ENCODE measurements around the gene PNRC2.

PNRC2 gene

DNA sequence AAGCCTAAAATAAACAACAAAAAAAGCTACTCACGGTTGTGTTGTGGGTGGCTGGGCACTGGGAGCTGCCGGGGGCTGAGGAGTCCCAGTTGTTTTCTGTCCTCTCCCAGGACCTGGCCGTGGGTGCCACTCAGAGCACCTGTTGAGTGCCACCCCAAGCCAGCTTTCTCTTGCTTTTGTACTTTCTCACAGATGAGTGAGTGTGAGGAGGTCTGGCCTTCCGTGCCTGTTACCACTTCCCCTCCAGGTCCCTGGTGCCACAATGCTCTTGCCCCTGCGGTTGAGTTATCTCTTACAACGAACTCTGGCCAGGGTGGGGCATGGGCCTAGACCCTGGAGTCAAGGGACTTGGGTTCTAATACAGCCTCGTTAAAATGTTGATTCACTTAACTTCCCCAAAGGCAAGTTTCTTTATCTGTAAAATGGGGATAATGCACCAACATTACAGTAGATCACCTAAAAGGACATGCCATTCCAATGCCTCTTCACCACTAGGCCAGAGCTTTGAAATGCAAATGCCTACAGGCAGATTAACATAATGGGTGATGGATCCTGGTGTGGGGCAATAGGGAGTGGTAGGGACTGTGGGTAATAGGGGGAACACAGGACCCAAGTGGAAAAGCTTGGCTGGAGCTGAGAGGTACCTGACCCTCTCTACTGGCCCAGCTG lies 46.3 kb upstream of the PNRC2 start, which contains the start of gene CNR2:
CNR2 (minus strand) TSS at position 151 of the 669 bp plus-strand sequence. CDS start 37,745 bp downstream, outside the sequence.
- TF ChIP-seq FOXP2 (optimal IDR thresholded peaks at IDR 0.05; ENCODE audit: borderline replicate concordance, extremely low read depth, extremely low read length, insufficient read depth): no peak
- TF ChIP-seq TAF1 (IDR thresholded peaks at IDR 0.05; ENCODE audit: borderline replicate concordance, insufficient read depth, low read length): no peak
- no peak for TF ChIP-seq SIN3A (IDR thresholded peaks at IDR 0.05; ENCODE audit: borderline replicate concordance, insufficient read depth, low read length)
- no peak for TF ChIP-seq POLR2AphosphoS5 (IDR thresholded peaks at IDR 0.05; ENCODE audit: low read depth, low read length)
- TF ChIP-seq, protein P1, sequence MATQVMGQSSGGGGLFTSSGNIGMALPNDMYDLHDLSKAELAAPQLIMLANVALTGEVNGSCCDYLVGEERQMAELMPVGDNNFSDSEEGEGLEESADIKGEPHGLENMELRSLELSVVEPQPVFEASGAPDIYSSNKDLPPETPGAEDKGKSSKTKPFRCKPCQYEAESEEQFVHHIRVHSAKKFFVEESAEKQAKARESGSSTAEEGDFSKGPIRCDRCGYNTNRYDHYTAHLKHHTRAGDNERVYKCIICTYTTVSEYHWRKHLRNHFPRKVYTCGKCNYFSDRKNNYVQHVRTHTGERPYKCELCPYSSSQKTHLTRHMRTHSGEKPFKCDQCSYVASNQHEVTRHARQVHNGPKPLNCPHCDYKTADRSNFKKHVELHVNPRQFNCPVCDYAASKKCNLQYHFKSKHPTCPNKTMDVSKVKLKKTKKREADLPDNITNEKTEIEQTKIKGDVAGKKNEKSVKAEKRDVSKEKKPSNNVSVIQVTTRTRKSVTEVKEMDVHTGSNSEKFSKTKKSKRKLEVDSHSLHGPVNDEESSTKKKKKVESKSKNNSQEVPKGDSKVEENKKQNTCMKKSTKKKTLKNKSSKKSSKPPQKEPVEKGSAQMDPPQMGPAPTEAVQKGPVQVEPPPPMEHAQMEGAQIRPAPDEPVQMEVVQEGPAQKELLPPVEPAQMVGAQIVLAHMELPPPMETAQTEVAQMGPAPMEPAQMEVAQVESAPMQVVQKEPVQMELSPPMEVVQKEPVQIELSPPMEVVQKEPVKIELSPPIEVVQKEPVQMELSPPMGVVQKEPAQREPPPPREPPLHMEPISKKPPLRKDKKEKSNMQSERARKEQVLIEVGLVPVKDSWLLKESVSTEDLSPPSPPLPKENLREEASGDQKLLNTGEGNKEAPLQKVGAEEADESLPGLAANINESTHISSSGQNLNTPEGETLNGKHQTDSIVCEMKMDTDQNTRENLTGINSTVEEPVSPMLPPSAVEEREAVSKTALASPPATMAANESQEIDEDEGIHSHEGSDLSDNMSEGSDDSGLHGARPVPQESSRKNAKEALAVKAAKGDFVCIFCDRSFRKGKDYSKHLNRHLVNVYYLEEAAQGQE (IDR thresholded peaks at IDR 0.05; ENCODE audit: insufficient read depth in 1 of 2, low read depth in 2 of 2, low read length in 2 of 2): no peak

DNA sequence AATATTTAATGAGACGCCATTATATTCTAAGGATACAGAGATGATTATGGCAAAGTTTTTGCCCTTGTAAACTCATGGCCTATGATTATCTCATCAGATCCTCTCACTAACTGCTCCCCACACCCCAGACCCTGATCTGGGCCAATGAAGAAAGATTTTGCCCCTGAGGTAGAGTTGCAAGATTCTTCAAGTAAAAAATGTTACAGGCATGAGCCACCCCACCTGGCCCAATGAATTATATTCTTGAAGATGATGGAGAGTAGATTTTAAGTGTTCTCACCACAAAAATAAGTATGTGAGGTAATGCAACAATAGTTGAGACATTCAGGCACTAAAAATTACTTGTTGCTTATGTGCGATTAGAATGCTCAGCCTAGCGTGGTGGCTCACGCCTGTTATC lies 44.7 kb upstream of the PNRC2 start:
- TF ChIP-seq, protein P1 (IDR thresholded peaks at IDR 0.05; ENCODE audit: insufficient read depth in 1 of 2, low read depth in 2 of 2, low read length in 2 of 2): no peak
- TF ChIP-seq POLR2AphosphoS5 (IDR thresholded peaks at IDR 0.05; ENCODE audit: low read depth, low read length): no peak
- no peak for TF ChIP-seq FOXP2 (optimal IDR thresholded peaks at IDR 0.05; ENCODE audit: borderline replicate concordance, extremely low read depth, extremely low read length, insufficient read depth)
- TF ChIP-seq TAF1 (IDR thresholded peaks at IDR 0.05; ENCODE audit: borderline replicate concordance, insufficient read depth, low read length): no peak

DNA sequence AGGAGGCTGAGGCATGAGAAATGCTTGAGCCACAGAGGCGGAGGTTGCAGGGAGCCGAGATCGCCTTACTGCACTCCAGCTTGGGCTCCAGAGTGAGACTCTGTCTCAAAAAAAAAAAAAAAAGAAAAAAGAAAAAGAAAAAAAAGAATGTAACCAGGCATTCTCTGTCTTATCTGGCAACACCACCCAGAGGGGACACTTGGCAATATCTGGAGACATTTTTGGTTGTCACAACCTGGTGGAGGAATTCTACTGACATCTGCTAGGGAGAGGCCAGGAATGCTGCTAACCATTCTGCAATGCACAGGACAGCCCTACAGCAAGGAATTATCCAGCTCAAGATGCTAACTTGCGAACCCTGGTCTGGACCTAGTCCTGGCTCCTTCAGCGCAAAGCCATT lies 44.2 kb upstream of the PNRC2 start:
- TF ChIP-seq, protein P1 (IDR thresholded peaks at IDR 0.05; ENCODE audit: insufficient read depth in 1 of 2, low read depth in 2 of 2, low read length in 2 of 2): no peak
- no peak for TF ChIP-seq SIN3A (IDR thresholded peaks at IDR 0.05; ENCODE audit: borderline replicate concordance, insufficient read depth, low read length)
- no peak for TF ChIP-seq FOXP2 (optimal IDR thresholded peaks at IDR 0.05; ENCODE audit: borderline replicate concordance, extremely low read depth, extremely low read length, insufficient read depth)
- no peak for TF ChIP-seq POLR2AphosphoS5 (IDR thresholded peaks at IDR 0.05; ENCODE audit: low read depth, low read length)
- no peak for TF ChIP-seq TAF1 (IDR thresholded peaks at IDR 0.05; ENCODE audit: borderline replicate concordance, insufficient read depth, low read length)

DNA sequence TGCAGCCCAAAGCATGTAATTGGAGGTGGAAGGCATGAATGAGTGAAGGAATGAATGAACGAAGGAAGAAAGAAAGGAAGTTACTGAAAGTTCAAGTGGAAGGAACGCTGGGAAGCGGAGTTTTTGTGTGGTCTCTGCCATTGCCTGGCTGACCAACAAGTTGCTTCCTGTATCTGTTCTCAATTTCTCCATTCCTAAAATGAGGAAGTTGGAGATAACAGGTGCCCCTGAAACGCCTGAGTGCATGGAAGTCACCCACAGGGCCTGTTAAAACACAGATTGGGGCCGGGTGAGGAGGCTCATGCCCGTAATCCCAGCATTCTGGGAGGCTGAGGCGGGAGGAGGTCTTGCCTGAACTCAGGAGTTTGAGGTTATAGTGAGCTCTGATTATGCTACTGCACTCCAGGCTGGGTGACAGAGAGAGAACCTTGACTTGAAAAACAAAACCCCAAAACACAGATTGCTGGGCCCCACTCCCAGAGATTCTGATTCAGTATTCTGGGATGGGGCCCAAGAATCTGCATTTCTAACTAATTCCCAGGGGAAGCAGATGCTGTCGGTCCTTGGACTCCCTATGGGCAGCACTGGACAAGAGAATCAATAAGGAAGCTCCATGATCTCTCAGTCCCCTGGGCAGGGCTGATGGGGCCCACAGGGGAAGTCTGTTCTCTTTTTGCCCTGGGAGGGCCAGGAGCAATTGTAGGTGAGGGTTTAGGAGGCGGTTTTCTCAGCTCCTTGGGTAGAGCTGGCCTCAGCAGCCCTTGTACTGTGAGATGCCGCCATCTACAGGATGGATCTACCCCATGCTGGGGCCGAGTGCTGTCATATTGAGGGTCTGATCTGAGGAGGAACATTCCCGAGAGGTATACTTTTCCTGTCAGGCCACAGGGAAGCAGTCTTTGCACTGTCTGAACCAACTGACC lies 43.2 kb upstream of the PNRC2 start:
- TF ChIP-seq TAF1 (IDR thresholded peaks at IDR 0.05; ENCODE audit: borderline replicate concordance, insufficient read depth, low read length) (no peak), FOXP2 (optimal IDR thresholded peaks at IDR 0.05; ENCODE audit: borderline replicate concordance, extremely low read depth, extremely low read length, insufficient read depth) (no peak), SIN3A (IDR thresholded peaks at IDR 0.05; ENCODE audit: borderline replicate concordance, insufficient read depth, low read length) (no peak), POLR2AphosphoS5 (IDR thresholded peaks at IDR 0.05; ENCODE audit: low read depth, low read length) (no peak)
- TF ChIP-seq, protein P1 (IDR thresholded peaks at IDR 0.05; ENCODE audit: insufficient read depth in 1 of 2, low read depth in 2 of 2, low read length in 2 of 2): no peak

All from PFSK-1 (cell line).